Measurements from ENCODE around the gene CNTFR.

Gene CNTFR

GRCh38 chr9:34620061-34620994 lies 30.8 kb upstream of the CNTFR start, which contains the start of gene DCTN3:
Gene DCTN3, minus strand, starts transcription at chr9:34620495. Its CDS starts 31 bp downstream, at chr9:34620464.
- peak; percentile 87 to 90 for DNase-seq

DNA sequence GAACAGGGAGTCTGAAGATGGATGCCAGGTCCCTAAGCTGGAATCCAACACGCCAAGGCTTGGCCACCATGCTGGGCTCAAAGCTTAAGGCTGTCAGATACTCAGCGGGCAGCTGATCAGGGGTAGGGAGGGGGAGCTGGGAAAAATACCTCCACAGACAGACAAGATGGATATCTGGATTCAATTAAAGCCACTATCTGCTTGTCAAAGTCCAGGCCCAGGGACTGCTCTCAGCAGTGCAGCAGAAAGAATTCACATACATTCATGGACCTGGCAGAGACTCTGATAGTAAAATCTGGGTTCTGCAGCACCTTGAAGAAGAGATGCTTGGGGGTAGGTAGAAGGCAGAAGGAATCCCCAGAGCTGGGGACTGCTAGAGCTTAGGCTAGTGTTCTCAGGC lies 25.6 kb upstream of the CNTFR start:
- DNase-seq, result no peak

DNA sequence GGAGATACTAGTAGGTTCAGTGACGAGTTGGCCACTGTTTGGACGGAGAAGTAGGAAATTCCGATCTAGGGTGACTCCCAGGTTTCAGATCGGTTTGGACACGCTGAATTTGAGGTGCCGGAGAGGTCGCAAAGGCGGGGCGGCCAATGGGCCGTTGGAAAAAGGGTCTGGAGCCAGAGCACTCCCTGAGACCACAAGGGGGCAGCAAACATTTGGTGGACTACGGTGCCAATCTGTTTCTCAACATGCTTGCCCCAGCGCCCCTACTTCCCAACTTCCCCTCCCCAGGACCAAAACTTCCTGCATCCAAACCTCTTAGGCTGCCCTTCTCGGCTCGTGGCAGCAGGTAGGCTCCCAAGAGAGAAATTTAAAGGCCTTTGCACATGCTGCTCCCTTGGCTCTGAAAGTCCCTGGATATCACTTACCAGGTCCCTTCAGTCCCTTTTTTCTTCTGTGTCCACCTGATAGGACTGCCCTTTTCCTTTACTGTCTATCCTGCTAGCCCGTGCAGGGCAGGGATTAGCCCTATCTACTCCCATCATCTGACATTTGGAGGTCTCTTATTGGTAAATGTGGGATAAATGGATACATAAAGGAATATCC lies 23.4 kb upstream of the CNTFR start:
- peak; percentile 71 to 76 for DNase-seq

DNA sequence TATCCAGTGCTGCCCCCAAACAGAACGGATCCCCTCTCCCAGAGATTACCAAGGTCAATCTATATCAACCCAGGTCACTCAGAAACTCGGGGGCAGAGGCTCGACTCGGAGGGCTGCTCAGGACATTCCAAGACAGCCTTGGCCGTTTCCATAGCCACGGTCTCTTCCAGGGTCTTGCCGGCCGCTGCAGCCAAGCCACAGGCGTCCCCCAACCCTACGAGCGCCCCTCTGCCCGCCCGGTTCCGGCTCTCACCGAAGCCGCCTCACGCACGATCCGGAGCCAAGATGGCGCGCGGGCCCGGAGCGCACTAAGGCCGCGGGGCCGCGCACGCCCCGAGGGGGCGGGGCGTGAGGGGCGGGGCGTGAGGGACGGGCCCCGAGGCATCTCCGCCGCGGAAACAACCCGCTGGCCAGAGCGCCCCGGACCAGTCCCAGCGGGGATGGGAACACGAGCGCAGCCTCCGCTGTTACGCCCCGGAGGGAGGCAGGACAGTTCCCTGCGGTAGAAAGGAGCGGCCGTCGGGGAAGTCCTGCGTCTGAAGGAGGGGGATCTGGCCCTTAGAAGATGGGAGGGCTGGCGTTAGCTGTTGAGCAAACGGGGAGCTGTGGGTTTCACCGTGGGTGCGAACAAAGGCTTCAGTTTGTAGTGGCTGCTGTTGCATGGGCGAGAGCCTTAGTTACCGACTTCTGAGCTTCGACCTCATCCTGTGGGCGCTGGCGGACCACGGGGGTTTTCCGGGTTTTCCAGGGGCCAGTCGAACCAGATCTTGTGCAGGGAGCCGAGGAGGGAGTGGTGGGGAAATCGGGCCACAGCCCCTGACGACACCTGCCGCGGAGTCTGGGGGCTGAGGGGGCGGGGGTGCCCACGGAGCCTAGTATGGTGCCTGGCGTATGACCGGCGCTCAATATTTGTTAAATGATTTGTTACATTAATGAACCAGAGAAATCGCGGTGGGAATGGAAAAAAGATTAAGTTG lies 22.6 kb upstream of the CNTFR start, which contains the start of gene RPP25L:
Gene RPP25L, minus strand, starts transcription at position 287 of the 977 bp plus-strand sequence. CDS start 801 bp downstream, outside the sequence.
- DNase-seq, result peak; percentile 84 to 91

DNA sequence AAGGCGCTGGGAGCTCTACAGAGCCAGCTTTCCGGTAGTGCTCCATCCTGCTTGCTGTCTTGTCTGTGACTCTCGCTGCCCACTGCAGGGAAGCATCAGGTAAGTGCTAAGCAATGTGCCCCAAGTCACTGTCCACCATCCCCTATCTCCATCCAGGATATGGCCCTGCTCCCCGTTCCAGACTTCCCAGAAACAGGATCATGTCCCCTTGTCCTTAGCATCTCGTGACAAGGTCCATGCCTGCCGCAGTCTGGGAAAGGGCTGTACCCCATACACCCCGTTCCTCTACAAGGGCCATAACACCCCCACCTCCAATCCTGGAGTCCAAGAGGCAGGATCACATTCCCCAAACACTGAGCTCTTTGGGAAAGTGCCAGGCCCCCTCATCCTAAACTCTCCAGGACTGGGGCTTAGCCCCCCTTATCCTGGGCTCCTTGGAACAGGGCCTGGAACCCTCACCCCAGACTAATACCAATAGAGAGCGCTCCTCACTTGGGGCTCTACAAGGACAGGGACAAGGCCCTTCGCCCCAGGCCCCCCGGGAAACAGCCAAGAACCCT lies 21.8 kb upstream of the CNTFR start:
- no peak for DNase-seq

DNA sequence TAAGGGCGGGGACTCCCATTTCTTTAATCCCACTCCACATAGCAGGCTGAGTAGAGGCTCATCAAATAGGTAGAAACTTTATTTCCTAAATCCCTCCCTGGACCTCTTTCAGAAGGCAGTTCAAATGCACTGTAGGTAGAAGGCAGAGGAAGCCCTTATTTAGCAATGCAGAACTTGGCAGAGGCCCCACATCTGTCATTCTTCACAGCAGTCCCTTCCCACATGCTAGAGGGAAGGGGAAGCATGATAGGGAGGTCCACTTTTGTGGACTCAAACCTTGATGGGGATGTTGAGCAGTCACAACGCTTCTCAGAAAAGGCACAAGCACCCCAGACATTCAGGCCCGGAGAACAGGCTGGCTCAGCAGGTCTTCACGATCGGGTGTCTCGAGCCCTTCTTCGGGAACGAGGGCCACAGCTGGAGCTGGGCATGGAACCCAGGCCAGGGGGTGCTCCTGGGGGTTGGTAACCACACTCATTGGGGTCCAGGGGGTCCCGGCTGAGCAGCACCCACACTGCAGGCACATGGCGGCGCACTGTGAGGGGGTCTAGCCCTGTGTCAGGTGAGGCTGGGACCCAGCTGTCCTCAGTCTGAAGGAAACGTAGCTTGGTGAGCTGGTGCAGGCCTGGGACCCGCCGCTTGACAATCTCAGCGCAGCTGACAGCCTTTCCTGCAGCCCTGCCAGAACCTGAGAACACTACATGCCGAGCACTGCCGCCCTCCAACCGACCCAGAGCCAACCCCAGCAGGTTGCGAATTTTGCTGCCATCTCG lies 21.1 kb upstream of the CNTFR start:
- no peak for DNase-seq

DNA sequence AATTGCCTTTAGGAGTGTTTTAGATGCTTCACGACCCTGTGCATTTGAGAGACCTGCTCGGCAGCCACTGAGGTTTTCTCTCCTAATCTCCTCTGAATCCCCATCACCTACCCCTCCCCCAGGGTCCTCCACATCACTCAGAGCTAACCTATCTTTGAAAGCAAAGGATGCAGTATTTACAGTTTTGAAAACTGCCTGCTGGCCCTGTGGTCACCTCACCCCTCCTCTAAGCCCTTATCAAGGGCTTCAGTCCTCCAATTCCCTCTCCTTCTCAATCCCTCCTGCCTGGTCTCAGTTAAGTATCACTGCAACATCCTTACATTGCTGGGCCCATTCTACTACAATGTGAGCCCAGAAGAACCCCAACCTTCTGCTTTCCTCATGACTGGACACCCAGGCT lies 17.8 kb upstream of the CNTFR start:
- no peak for DNase-seq

DNA sequence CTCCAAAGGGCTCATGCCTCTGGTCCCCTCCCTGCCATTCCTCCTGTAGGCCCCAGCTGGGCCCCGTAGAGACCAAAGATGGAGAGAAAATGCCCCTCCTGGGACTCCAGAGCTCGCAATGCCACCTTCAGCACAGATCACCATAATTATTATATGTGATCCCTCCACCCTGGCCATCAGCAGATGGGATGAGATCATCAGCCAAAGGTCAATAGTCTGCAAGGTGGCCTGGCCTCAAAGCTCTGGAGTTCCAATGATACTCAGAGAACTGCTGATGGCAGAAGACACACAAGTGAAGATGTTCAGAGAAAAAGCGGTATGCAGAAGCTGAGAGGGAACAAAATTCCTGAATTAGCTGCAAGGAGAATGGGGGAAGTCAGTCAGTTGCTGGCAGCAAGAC lies 17.4 kb upstream of the CNTFR start:
- no peak for DNase-seq

DNA sequence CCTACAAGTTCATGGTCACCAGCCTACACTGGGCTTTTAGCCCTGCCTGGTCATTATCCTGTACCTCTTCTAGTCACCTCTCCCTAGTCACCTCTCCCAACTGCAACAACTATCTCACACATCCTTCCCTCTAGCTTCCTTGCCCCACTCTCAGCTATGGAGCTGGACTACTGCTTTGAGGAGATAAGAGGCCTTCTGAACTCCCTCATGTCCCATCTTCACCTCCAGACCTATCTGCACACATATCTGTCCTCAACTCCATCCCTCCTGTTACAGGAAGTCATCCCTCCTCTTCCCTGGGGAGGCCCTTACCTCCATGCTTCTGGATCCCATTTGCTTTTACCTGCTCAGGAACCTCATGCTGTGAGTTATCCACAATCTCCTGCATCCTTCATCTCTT lies 16.7 kb upstream of the CNTFR start:
- DNase-seq, result no peak

DNA sequence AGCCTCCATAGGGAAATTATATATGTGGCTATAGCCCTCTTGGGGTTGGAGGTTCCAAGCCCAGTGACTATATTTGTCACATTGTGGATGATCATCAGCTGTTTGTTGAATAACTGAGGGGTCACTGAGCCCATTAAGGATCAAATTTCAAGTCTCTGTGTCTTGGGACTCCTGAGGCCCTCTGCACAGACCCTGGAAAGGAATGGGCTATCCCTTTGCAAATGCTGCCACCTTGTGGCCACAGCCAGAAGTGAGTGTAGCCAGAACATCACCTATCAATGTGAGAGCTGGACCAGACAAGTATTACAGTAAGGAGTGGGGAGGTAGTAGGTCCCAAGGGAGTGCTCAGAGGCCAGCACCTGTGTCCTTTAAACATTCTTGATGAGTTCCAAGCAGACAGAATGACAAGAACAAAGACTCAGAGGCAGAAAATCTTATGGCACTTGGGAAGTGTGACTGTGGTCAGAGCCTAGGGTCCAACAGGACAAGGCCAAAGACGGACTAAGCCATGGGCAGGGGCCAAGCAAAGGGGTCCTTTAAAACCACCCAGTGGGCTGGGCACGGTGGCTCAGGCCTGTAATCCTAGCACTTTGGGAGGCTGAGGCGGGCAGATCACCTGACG lies 14.2 kb upstream of the CNTFR start:
- DNase-seq, result peak; percentile 87 to 88

GRCh38 chr9:34601937-34602573 lies 12.5 kb upstream of the CNTFR start:
- no peak for DNase-seq

DNA sequence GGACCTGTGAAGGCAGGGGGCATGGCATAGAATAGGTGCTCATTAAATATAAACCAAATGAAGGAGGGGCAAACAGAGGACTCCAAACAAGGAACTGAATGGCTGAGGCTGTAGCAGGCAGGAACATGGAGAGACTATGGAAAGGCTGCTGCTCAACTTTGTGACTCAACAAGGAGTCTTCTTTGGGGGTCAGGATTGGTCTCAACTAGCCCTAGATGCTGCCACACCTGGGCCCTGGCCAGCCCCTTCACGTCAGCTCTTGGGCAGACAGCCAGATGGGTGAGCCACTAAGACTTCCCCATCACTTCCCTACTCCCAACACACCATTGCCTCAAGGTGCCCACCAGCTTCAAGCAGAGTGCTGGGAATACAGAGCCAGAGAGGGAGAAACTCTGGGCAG lies 11.4 kb upstream of the CNTFR start:
- no peak for DNase-seq

DNA sequence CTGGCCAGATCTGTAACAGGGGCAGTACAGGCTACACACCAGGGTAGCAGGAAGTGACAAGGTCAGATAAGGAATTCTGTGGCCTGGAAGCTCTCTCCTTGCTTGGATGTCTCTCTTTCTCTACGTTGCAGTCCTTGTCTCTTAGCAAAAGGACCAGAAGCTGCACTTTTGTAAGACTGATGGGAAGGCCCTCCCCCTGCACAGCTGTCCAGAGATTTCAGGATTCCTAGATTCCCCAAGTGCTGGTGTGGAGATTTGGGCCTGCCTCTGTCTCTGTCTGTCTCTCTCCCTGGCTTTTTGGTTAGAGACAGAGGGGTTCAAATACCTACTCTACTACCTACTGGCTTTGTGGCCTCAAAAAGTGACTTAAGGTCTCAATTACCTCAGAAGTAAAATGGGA lies 10.0 kb upstream of the CNTFR start:
- no peak for DNase-seq

DNA sequence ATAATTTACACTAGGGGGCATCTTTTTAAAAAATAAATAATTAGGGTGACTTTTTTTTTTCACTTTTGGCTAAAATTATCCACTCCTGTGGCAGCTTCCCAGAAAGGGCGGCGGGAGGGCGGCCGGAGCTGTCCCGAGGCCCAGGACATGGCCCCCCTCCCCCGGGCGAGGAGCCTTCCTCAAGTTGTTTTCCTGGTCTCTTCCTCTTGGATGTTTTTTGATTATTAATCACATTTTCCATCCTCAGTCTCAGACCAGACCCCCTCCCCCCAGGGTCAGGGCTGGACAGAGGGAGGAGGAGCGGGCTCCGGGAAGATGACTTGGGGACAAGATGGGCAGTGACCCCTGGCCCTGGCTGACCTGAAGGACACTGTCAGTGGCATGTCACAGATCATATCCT lies 4.7 kb upstream of the CNTFR start:
- DNase-seq, result no peak

GRCh38 chr9:34592895-34593601 lies 3.5 kb upstream of the CNTFR start:
- DNase-seq, result no peak

- no peak for DNase-seq
These were observed 2.7 kb upstream of the CNTFR start for GRCh38 chr9:34591917-34592866.

DNA sequence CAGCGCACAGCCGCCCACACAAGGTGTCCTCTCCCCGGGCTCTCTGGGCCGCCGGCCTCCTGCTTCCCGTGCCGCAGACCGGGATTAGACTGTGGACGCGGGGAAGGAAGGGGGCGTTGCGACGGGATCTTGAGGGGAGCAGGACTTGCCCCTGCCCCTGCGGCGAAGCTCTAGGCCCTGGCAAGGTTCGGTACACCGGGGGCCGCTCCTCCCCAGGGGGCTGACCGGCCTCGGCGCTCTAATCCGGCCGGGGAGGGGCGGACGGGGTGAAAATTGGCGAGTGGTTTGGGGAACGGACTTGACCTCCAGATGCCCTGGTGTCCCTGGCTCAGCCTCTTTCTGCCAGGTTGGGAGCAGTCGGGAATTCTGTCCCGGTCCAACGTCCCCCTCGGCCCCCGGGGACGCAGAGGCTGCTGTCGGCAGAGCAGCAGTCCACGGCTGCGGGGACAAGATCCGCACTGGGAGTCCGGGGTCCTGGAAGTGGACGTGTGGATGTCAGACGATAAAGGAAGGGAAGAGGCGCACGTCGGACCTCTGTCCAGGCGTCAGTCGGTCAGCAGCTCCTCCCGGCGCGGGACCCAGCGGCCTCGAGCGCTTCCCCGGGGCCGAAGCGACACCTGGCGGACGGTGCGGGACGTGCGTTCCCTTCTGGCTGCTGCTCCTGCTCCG lies 1.9 kb upstream of the CNTFR start:
- peak; percentile 88 for DNase-seq

Measured in stimulated activated CD4-positive, alpha-beta T cell treated with anti-CD3 and anti-CD28 coated beads, Interleukin-2, amount 100 ng/mL, for 24 hours (primary cell).